ENCODE measurements around the gene TSN. TPM values are rescaled to one million over a fixed set of nuclear protein-coding genes. Genes with fewer than 3 reads are reported as not detected.

The TSN gene
- total and polyA plus RNA-seq, 8 donors: 11.0 to 63.5 (median 19.5) TPM

- intact Hi-C loops (cut with DNase I; ENCODE audit: low total_unique reads): no loop called here
These were observed 22.2 kb downstream of the TSN start for GRCh38 chr2:121777699-121778058.

GRCh38 chr2:121778741-121779487 lies 23.5 kb downstream of the TSN start:
- Histone ChIP-seq H3K27me3 (peaks cover 0 to 6% (median 0%) of the 10 kb centered on the region in 3 donors), H3K9me3 (no peaks in the 10 kb centered on the region), H3K36me3 (no peaks in the 10 kb centered on the region), H3K4me3 (no peak overlapping the region), H3K4me1 (peaks cover 0 to 11% (median 0%) of the 10 kb centered on the region in 4 donors), H3K27ac (no peak overlapping the region)
- TF ChIP-seq POLR2A (IDR thresholded peaks at IDR 0.05) (no peak), POLR2AphosphoS5 (IDR thresholded peaks at IDR 0.05) (no peak), EP300 (IDR thresholded peaks at IDR 0.05) (no peak), CTCF (IDR thresholded peaks at IDR 0.05) (no peak)
- peak in 1 of 2 donors; percentile 19 for DNase-seq
- 64 to 73% (median 68%) methylated on average over 7 of the region's 7 CpGs for WGBS, 5 donors
- intact Hi-C loops (cut with DNase I; ENCODE audit: low total_unique reads): no loop called here

More at GRCh38 chr2:121777699-121778058, 22.2 kb downstream of the TSN start:
- peaks cover 0 to 11% (median 0%) of the 10 kb centered on the region in 4 donors for H3K4me1 ChIP-seq
- peak in 1 of 2 donors; percentile 81 for DNase-seq
- H3K4me3 ChIP-seq: no peak overlapping the region
- H3K27me3 ChIP-seq: peaks cover 0 to 6% (median 0%) of the 10 kb centered on the region in 3 donors
- no peaks in the 10 kb centered on the region for H3K36me3 ChIP-seq
- WGBS, 5 donors: 25 to 50% (median 38%) methylated on average over 1 of the region's 1 CpG
- no peak overlapping the region for H3K27ac ChIP-seq
- no peak for TF ChIP-seq POLR2A (IDR thresholded peaks at IDR 0.05)
- TF ChIP-seq POLR2AphosphoS5 (IDR thresholded peaks at IDR 0.05): no peak
- TF ChIP-seq EP300 (IDR thresholded peaks at IDR 0.05): no peak
- no peak for TF ChIP-seq CTCF (IDR thresholded peaks at IDR 0.05)
- no peaks in the 10 kb centered on the region for H3K9me3 ChIP-seq

DNA sequence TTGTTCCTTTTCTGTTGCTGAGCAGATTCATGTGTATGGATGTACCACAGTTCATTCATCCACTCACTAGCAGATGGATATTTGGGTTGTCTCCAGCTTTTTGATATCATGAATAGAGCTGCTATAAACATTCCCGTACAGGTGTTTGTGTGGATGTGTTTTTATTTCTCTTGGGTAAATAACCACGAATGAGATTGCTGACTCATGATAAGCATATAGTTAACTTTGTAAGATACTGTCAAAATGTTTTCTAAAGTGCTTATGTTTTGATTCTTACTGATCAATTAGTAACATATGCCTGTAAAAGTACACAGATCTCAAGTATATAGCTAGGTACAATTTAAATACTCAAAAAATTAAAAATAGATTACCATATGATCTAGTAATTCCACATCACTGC lies 27.7 kb downstream of the TSN start:
- Histone ChIP-seq H3K27ac (no peak overlapping the region), H3K9me3 (peaks cover 0 to 2% (median 1%) of the 10 kb centered on the region in 4 donors), H3K4me3 (no peak overlapping the region), H3K4me1 (no peaks in the 10 kb centered on the region), H3K36me3 (no peaks in the 10 kb centered on the region), H3K27me3 (peaks cover 0 to 12% (median 0%) of the 10 kb centered on the region in 3 donors)
- 21 to 39% (median 30%) methylated on average over 2 of the region's 2 CpGs for WGBS, 5 donors
- no peak for DNase-seq
- intact Hi-C loops (cut with DNase I; ENCODE audit: low total_unique reads): no loop called here
- TF ChIP-seq POLR2AphosphoS5 (IDR thresholded peaks at IDR 0.05) (no peak), CTCF (IDR thresholded peaks at IDR 0.05) (no peak), POLR2A (IDR thresholded peaks at IDR 0.05) (no peak), EP300 (IDR thresholded peaks at IDR 0.05) (no peak)

- no peaks in the 10 kb centered on the region for H3K4me1 ChIP-seq
- intact Hi-C loops (cut with DNase I; ENCODE audit: low total_unique reads): no loop called here
- H3K27me3 ChIP-seq: peaks cover 0 to 26% (median 0%) of the 10 kb centered on the region in 3 donors
- H3K4me3 ChIP-seq: no peak overlapping the region
- no peak overlapping the region for H3K27ac ChIP-seq
- TF ChIP-seq POLR2A (IDR thresholded peaks at IDR 0.05): no peak
- no peak for TF ChIP-seq EP300 (IDR thresholded peaks at IDR 0.05)
- TF ChIP-seq CTCF (IDR thresholded peaks at IDR 0.05): no peak
- no peak for TF ChIP-seq POLR2AphosphoS5 (IDR thresholded peaks at IDR 0.05)
- no peak for DNase-seq
- H3K9me3 ChIP-seq: peaks cover 0 to 10% (median 7%) of the 10 kb centered on the region in 4 donors
- WGBS, 5 donors: 93 to 100% (median 99%) methylated on average over 1 of the region's 1 CpG
- H3K36me3 ChIP-seq: no peaks in the 10 kb centered on the region
These were observed 33.2 kb downstream of the TSN start for GRCh38 chr2:121788685-121789084.

Data from stomach (tissue), 9 donors.